HL-60 (cell line): ENCODE measurements around the gene SEC24B.
A peak's percentile ranks its signal among the peaks of the same experiment; 100 is the strongest.
"Not testable (repeated sequence)": the region's sequence is repeated elsewhere in the genome, so short reads cannot be mapped to it uniquely, and the experiment has no call there.

Experiments
- DNase-seq, 2 experiments: peaks; one replicate each; pipeline ENCODE4 v3.0.0-alpha.2; 2010 to 2020; ENCODE audit warnings: low read depth in 1 of 2, low spot score in 1 of 2
- H3K27ac ChIP-seq: fragments of 250-450 bp; sonication (Bioruptor Pico); replicated peaks from 2 replicates; pipeline ENCODE4 v1.5.1; 2020; ENCODE audit warnings: mild to moderate bottlenecking, moderate library complexity
- H3K27me3 ChIP-seq: fragments of 250-450 bp; sonication (Bioruptor Pico); 2 replicates; pipeline ENCODE4 v1.5.1; 2021; ENCODE audit warnings: mild to moderate bottlenecking, moderate library complexity; ENCODE audit not compliant: insufficient read depth, poor library complexity, severe bottlenecking
- H3K4me3 ChIP-seq: replicated peaks from 2 replicates; pipeline ENCODE4 v1.5.1; 2011; ENCODE audit warnings: mild to moderate bottlenecking, control low read depth, low read length; ENCODE audit not compliant: insufficient read depth
- GABPA ChIP-seq: IDR thresholded peaks from 2 replicates; pipeline ENCODE4 v1.6.1; 2012; ENCODE audit warnings: low read depth
- POLR2AphosphoS5 ChIP-seq: IDR thresholded peaks from 2 replicates; pipeline ENCODE4 v1.6.1; 2012; ENCODE audit warnings: low read depth
- SPI1 ChIP-seq: IDR thresholded peaks from 2 replicates; pipeline ENCODE4 v1.6.1; 2012; ENCODE audit warnings: low read depth, mild to moderate bottlenecking, borderline replicate concordance
- TF ChIP-seq, protein P1 (sequence below): IDR thresholded peaks from one replicate; pipeline ENCODE4 v1.5.1; 2011; ENCODE audit warnings: low read length, control low read depth, inconsistent platforms; ENCODE audit not compliant: insufficient read depth
- TF ChIP-seq, protein P2 (sequence below): IDR thresholded peaks from 2 replicates; pipeline ENCODE4 v1.6.1; 2012; ENCODE audit warnings: low read depth; ENCODE audit not compliant: insufficient replicate concordance

SEC24B gene

DNA sequence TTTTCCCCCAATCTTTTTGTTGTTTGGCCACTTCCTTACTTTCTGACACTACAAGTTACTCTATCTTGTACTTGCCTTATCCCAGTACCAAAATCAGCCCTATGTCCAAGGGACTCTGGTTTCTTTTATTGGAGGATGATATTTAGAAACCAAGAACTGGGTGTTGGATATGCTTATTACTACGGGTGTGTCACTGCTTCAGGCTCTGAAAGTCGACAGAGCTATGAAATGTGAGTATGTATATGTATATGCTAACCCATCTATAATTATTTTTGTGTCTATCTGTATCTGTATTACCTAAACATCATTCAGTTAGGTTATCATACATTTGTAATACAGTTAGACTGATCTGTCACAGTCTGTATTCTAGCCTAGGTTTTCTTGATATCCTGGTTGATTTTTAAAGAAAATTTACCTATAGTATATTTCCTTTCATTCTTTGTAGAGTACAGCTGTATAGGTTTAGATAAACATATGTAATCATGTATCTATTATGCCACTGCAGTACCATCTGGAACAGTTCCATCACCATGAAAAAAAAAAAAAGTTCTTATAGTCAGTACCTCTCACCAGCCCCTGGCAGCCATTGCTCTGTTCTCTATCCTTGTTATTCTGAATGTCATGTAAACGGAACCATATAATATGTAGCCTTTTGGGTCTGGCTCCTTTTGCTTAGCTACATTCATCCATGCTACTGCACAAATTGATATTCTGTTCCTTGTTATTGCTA is 18.1 kb downstream of the SEC24B start:
- Histone ChIP-seq H3K27me3 (no peaks in the 10 kb centered on the region), H3K4me3 (no peak overlapping the region), H3K27ac (no peak overlapping the region)
- TF ChIP-seq SPI1 (no peak), GABPA (no peak)
- DNase-seq: no peak

DNA sequence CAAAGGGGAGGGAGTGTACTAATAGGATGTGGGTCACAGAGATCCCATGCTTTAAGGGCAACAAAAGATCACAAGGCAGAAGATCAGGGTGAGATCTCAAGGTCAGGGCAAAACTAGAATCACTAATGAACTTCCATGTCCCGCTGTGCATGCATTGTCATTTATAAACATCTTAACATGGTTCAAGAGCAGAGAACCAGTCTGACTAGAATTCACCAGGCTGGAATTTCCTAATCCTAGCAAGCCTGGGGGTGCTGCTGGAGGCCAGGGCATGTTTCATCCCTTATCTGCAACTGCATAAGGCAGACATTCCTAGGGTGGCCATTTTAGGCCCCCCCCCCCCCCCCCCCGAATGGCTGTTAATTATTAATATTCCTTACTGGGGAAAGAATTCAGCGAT is 19.5 kb downstream of the SEC24B start:
- H3K4me3 ChIP-seq, H3K27ac ChIP-seq, H3K27me3 ChIP-seq, DNase-seq: not testable (repeated sequence)

DNA sequence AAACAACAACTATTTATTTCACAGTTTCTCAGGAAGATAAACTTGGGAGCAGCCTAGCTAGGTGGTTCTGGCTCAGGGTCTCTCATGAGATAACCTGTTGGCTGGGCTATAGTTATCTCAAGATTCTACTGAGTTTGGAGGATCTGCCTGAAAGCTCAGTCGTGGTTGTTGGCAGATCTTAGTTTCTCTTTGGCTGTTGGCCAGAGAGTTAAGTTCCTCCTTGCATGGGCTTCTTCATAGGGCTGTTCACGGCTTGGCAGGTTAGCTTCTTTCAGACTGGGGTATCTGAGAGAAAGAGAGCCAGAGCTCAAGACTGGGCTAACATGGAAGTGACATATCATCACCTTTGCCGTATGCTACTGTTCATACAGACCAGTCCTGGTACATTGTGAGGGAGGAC is 28.7 kb downstream of the SEC24B start:
- H3K4me3 ChIP-seq: no peak overlapping the region
- TF ChIP-seq SPI1: no peak
- TF ChIP-seq, protein P1, sequence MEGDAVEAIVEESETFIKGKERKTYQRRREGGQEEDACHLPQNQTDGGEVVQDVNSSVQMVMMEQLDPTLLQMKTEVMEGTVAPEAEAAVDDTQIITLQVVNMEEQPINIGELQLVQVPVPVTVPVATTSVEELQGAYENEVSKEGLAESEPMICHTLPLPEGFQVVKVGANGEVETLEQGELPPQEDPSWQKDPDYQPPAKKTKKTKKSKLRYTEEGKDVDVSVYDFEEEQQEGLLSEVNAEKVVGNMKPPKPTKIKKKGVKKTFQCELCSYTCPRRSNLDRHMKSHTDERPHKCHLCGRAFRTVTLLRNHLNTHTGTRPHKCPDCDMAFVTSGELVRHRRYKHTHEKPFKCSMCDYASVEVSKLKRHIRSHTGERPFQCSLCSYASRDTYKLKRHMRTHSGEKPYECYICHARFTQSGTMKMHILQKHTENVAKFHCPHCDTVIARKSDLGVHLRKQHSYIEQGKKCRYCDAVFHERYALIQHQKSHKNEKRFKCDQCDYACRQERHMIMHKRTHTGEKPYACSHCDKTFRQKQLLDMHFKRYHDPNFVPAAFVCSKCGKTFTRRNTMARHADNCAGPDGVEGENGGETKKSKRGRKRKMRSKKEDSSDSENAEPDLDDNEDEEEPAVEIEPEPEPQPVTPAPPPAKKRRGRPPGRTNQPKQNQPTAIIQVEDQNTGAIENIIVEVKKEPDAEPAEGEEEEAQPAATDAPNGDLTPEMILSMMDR: no peak
- TF ChIP-seq, protein P2, sequence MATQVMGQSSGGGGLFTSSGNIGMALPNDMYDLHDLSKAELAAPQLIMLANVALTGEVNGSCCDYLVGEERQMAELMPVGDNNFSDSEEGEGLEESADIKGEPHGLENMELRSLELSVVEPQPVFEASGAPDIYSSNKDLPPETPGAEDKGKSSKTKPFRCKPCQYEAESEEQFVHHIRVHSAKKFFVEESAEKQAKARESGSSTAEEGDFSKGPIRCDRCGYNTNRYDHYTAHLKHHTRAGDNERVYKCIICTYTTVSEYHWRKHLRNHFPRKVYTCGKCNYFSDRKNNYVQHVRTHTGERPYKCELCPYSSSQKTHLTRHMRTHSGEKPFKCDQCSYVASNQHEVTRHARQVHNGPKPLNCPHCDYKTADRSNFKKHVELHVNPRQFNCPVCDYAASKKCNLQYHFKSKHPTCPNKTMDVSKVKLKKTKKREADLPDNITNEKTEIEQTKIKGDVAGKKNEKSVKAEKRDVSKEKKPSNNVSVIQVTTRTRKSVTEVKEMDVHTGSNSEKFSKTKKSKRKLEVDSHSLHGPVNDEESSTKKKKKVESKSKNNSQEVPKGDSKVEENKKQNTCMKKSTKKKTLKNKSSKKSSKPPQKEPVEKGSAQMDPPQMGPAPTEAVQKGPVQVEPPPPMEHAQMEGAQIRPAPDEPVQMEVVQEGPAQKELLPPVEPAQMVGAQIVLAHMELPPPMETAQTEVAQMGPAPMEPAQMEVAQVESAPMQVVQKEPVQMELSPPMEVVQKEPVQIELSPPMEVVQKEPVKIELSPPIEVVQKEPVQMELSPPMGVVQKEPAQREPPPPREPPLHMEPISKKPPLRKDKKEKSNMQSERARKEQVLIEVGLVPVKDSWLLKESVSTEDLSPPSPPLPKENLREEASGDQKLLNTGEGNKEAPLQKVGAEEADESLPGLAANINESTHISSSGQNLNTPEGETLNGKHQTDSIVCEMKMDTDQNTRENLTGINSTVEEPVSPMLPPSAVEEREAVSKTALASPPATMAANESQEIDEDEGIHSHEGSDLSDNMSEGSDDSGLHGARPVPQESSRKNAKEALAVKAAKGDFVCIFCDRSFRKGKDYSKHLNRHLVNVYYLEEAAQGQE: no peak
- no peak for TF ChIP-seq POLR2AphosphoS5
- no peak for TF ChIP-seq GABPA
- H3K27me3 ChIP-seq: no peaks in the 10 kb centered on the region
- H3K27ac ChIP-seq: no peak overlapping the region
- peak in 1 of 2 experiments; percentile 46 for DNase-seq

DNA sequence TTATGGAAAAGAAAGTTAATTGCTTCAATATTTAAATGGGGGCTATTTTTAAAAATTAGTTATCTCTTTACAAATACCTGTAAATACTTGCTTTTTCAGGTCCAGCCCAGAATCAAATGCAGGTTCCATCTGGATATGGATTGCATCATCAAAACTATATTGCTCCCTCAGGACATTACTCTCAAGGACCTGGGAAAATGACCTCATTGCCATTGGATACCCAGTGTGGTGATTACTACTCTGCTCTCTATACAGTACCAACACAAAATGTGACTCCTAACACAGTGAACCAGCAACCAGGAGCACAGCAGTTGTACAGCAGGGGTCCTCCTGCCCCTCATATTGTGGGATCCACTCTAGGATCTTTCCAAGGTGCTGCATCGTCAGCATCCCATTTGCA is 29.2 kb downstream of the SEC24B start:
- no peak for DNase-seq
- no peaks in the 10 kb centered on the region for H3K27me3 ChIP-seq
- TF ChIP-seq, protein P2: no peak
- TF ChIP-seq GABPA (no peak), SPI1 (no peak), POLR2AphosphoS5 (no peak)
- TF ChIP-seq, protein P1: no peak
- no peak overlapping the region for H3K27ac ChIP-seq
- H3K4me3 ChIP-seq: no peak overlapping the region

DNA sequence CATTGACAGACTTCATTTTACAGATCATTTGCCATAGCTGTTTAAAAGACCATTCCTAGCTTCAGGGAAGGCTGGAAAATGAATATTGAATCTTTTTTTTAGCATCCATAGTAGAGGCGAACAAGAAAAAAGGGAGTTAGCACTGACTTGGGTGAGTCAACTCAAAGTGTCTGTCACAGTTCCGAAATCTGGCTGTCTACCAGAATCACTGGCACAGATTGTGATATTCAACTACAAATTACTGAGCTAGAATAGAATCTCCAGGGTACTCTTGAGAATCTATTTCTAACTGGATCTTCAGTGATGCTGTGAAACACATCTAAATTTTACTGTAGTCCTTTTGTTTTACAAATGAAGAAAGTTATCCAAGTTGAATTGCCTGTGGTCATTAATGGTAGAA is 31.5 kb downstream of the SEC24B start:
- TF ChIP-seq SPI1 (no peak), POLR2AphosphoS5 (no peak), GABPA (no peak)
- TF ChIP-seq, protein P2: no peak
- TF ChIP-seq, protein P1: no peak
- DNase-seq: no peak
- no peak overlapping the region for H3K4me3 ChIP-seq
- H3K27me3 ChIP-seq: no peaks in the 10 kb centered on the region
- H3K27ac ChIP-seq: no peak overlapping the region
